Muscle of leg (tissue), 11 donors: ENCODE results near the gene LLCFC1. TPM values are rescaled to one million over a fixed set of nuclear protein-coding genes. Genes with fewer than 3 reads are reported as not detected.
"Not testable (repeated sequence)": the region's sequence is repeated elsewhere in the genome, so short reads cannot be mapped to it uniquely, and the experiment has no call there.

ENCODE experiments used
- DNase-seq: peaks from one replicate; pipeline ENCODE4 v3.0.0; 2013
- H3K27ac ChIP-seq: one replicate; pipeline ENCODE4 v1.5.1; 2013; ENCODE audit warnings: mild to moderate bottlenecking, low read length, control low read depth
- H3K27me3 ChIP-seq: one replicate; pipeline ENCODE4 v1.6.1; 2013; ENCODE audit warnings: low read length; ENCODE audit not compliant: control insufficient read depth, insufficient read depth
- H3K36me3 ChIP-seq: one replicate; pipeline ENCODE4 v1.6.1; 2013; ENCODE audit warnings: low read length; ENCODE audit not compliant: control insufficient read depth, insufficient read depth
- H3K4me1 ChIP-seq: one replicate; pipeline ENCODE4 v1.6.1; 2013; ENCODE audit warnings: low read length; ENCODE audit not compliant: control insufficient read depth, insufficient read depth
- H3K4me3 ChIP-seq: one replicate; pipeline ENCODE4 v1.5.1; 2013; ENCODE audit warnings: low read length, control low read depth
- H3K9me3 ChIP-seq: replicated peaks from 2 replicates; pipeline ENCODE4 v1.6.1; 2013; ENCODE audit warnings: low read depth, low read length; ENCODE audit not compliant: control insufficient read depth
- WGBS: methylation state at CpG from one replicate; pipeline ENCODE4 v1.1.5; 2013; ENCODE audit warnings: missing lambda C conversion rate; ENCODE audit not compliant: insufficient coverage; 5-methylcytosine and 5-hydroxymethylcytosine counted together
- polyA plus RNA-seq, 8 donors: library from polyadenylated mRNA; unstranded; fragments of 120-200 nt; gene quantifications; one replicate each; pipeline versions ENCODE4 v1.2.1 to v1.2.3, GENCODE V29; 2013; ENCODE audit warnings: inconsistent platforms in 1 of 8, low replicate concordance in 1 of 8; ENCODE audit not compliant: insufficient read length in 8 of 8, insufficient read depth in 1 of 8
- total RNA-seq: library from RNA; stranded (reverse); fragments of 120-200 nt; gene quantifications from one replicate; pipeline ENCODE4 v1.2.4, GENCODE V29; 2013

The LLCFC1 gene
- total and polyA plus RNA-seq, 9 donors, result 0.23 to 0.39 (median 0.33) TPM; not detected in 5

DNA sequence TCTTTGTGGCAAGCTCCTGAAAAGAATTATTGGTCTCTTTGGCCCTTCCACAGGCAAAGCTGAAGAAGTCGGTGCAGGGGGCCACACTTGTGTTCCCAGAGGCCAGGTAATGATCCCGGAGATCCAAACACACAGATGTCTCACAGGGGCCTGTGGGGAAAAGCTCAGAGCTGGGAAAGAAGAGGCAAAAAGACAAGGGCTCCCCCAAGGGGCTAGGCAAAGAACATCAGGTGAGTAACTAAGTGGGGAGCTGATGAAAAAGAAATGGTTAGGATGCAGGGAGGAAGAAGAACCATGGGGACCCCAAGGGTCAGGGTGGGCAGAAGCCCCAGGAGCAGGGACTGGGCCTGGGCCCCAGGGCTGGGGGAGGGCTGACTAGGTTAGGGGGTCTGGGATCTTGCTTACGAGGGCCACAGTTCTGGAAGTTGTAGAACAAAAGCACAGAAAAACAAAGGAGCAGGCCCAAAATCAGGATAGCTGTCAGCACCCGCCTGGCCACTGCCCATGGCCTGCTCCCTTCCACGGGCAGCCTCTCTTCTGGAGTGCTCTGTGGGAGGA lies 21.8 kb downstream of the LLCFC1 start:
- H3K27ac ChIP-seq, result no peak overlapping the region
- H3K4me3 ChIP-seq, result no peak overlapping the region
- H3K36me3 ChIP-seq, result no peaks in the 10 kb centered on the region
- 87% methylated on average over 5 of the region's 5 CpGs for WGBS
- H3K27me3 ChIP-seq, result no peaks in the 10 kb centered on the region
- no peak for DNase-seq
- no peaks in the 10 kb centered on the region for H3K4me1 ChIP-seq
- no peaks in the 10 kb centered on the region for H3K9me3 ChIP-seq

DNA sequence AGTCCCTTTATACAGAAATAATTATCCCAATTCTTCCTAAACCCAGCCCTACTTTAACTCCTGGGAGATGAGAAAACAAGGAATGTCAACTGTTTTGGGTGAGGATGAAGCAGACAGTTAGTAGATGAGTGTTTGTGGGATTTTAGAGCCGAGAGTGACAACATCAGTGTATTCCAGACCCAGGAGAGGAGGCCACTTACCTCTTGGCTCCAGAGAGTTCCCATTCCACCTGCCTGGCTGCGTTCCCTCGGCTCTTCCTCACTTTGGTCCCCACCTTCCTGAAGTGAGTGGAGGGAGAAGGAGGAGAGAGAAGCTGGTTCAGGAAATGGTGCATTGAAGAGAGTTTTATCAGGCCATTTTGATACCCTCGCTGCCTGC lies 22.3 kb downstream of the LLCFC1 start:
- H3K9me3 ChIP-seq, result no peaks in the 10 kb centered on the region
- no peaks in the 10 kb centered on the region for H3K27me3 ChIP-seq
- no peak overlapping the region for H3K4me3 ChIP-seq
- H3K4me1 ChIP-seq, result no peaks in the 10 kb centered on the region
- H3K36me3 ChIP-seq, result no peaks in the 10 kb centered on the region
- WGBS, result 80% methylated on average over 1 of the region's 4 CpGs
- no peak overlapping the region for H3K27ac ChIP-seq
- DNase-seq, result no peak

DNA sequence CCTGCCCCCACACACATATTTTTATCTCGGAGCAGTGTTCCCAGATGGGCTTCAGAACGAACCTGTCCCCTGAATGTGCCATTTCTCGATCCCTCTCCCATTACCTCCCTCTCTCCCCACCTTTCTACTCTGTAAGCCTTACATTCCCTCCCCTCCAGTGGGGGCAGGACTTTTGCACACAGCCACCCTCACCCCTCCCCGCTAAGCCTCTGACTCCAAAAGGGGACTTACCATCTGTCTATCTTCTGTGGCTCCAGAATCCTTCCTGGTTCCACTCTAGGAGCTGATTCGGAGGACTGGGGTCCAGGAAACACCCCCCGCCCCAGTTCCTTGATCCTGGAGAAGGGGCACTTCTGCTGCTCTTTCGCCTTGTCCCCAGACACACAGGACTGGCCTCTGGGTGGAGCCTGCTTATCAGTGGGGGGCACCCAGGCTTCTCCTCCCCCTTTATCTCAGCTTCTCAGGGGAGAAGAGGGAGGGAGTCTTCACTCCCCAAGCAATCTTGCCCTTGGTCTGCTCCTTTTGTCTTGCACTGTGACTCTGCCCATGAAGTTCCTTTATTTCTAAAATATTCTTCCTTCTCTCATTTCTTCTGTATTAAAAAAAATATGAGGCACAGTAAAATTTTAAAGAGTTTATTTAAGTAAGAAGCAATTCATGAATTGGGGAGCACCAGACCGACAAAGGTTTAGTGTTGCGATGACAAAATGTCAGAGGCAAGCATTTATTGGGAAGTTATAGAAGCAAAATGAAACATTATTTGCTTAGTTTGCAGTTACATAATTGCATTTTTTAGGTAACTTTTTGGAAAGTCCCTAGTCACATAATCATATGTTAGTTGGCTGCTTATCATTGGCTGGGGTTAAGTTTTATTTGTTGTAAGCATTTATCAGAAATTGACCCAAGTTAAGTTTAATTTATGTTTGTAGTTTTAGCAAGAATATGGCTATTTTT lies 23.0 kb downstream of the LLCFC1 start, which contains the start of gene KEL:
Gene KEL, minus strand, starts transcription at position 391 of the 954 bp plus-strand sequence. Its CDS starts 157 bp downstream, at position 234.
- Histone ChIP-seq H3K9me3 (no peaks in the 10 kb centered on the region), H3K36me3 (no peaks in the 10 kb centered on the region), H3K4me1 (no peaks in the 10 kb centered on the region), H3K4me3 (no peak within 1 kb of the TSS), H3K27me3 (no peaks in the 10 kb centered on the region), H3K27ac (no peak within 1 kb of the TSS)
- WGBS, result 47% methylated on average over 6 of the region's 9 CpGs
- DNase-seq, result no peak

DNA sequence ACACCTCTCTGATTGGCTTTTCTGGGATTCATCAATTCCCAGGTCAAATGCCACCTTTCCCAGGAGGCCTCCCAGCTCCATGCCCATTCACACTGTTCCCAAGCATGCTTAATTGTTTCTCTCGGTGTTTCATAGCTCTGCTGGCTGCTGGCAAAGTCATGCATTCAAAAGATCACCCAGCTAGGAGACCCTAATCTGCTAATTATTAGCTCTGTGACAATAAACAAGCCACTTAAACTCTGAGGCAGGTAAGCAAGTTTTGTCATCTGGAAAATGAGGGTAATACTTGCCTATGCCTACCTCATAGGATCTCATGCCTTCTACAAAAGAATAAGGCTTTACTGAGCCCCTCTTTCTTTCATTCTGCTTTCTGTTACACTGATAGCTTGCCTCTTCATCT lies 23.7 kb downstream of the LLCFC1 start:
- Histone ChIP-seq H3K36me3 (no peaks in the 10 kb centered on the region), H3K27ac (no peak overlapping the region), H3K4me3 (no peak overlapping the region), H3K4me1 (no peaks in the 10 kb centered on the region), H3K9me3 (no peaks in the 10 kb centered on the region), H3K27me3 (no peaks in the 10 kb centered on the region)
- DNase-seq, result no peak
- no CpG with 5 or more reads among the region's 1 CpG for WGBS

DNA sequence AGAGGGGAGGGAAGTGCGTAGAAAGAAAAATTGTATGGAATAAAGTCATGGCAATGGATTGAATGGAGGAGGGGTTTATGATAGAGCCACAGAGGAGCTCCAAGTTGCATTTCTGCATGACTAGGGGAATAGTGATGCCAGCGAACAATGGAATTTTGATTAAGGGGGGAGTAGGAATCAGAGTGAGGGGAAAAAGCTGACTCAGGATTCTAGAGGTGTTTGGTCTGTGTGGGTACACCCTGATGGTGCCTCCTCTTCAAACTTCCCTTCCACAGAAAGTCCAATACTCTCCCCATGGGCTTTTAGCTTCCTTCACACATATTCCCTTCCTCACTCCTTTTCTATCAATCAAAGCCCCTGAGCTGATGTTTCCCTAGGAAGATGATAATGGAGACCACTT lies 24.7 kb downstream of the LLCFC1 start:
- Histone ChIP-seq H3K9me3 (no peaks in the 10 kb centered on the region), H3K36me3 (no peaks in the 10 kb centered on the region), H3K27me3 (no peaks in the 10 kb centered on the region), H3K27ac (no peak overlapping the region), H3K4me1 (no peaks in the 10 kb centered on the region), H3K4me3 (no peak overlapping the region)
- DNase-seq, result no peak
- WGBS, result 87% methylated on average over 2 of the region's 2 CpGs

DNA sequence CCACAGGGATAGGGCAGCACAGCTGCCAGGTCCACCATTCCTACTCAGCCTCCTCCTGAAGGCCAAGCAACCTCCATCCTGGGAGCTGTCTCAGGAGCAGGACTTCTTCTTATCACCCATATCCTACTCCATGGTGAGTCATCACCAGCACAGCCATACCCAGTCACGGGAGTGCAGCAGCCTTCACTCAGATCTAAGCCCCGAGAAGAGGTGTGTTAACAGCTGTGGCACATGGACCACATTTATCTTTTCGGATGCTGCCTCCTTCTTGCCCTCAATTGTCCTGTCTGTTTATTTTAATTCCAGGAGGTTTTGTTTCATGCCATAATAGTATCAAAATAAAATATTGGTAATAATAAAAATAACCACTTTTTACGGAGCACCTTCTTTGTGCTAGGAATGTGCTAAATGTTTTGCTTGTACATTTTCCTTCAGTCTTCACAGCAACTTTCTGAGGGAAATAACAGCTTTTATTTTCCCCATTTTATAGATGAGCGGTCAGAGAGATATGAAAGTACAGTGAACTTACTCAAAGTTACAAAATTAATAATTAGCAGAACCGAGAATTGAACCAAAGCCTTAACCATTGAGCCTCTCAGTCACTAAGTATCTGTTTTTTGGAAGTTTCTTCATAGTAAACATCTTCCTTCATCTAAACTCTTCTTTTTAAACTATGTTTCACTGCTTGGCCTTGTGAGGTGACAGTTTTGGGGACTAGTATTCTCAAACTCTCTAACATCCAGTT lies 25.4 kb downstream of the LLCFC1 start:
- Histone ChIP-seq H3K4me1 (no peaks in the 10 kb centered on the region), H3K36me3 (no peaks in the 10 kb centered on the region), H3K4me3 (no peak overlapping the region), H3K27ac (no peak overlapping the region), H3K9me3 (no peaks in the 10 kb centered on the region), H3K27me3 (no peaks in the 10 kb centered on the region)
- DNase-seq, result no peak
- no CpG with 5 or more reads among the region's 6 CpGs for WGBS

DNA sequence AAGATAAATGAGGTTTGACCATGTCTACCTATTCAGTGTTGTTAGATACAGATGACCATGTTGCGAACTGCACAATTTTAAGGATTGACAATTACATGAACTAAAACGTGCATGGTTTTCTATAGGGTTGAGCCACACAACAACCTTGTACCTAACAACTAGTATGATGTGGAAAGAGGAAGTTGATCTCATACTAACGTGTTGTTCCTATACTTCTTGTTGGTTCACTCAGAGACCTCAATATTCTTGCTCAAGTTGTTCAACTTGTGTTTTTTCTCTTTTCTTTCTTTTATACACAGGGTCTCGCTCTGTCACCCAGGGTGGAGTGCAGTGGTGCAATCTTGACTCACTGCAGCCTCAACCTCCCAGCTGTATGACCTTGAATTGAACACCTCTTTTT lies 28.9 kb downstream of the LLCFC1 start:
- H3K4me1 ChIP-seq, result no peaks in the 10 kb centered on the region
- H3K36me3 ChIP-seq, result no peaks in the 10 kb centered on the region
- no peak for DNase-seq
- H3K27ac ChIP-seq, result no peak overlapping the region
- H3K4me3 ChIP-seq, result no peak overlapping the region
- no peaks in the 10 kb centered on the region for H3K27me3 ChIP-seq
- H3K9me3 ChIP-seq, result no peaks in the 10 kb centered on the region
- 89% methylated on average over 1 of the region's 4 CpGs for WGBS

DNA sequence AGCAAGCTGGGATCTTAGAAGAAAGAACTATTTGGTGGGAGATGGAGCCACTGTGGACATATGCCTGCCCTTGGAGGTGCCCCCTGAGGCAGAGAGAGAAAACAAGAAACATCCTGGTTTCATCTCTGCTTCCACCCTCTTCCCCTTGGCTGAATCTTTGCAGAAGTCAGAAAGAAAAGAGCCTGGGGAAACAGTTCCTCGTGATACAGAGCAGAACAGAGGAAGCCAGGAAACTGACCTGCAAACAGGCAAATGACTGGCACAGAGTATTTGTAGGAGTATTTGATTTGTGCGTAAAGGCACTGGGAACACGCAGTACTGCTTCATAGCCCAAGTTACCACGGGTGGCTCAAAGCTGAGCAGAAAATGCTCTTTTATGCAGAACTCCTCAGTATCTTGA lies 29.9 kb downstream of the LLCFC1 start:
- Histone ChIP-seq H3K27ac (no peak overlapping the region), H3K36me3 (no peaks in the 10 kb centered on the region), H3K4me3 (no peak overlapping the region), H3K27me3 (no peaks in the 10 kb centered on the region), H3K4me1 (no peaks in the 10 kb centered on the region), H3K9me3 (no peaks in the 10 kb centered on the region)
- WGBS, result 44% methylated on average over 2 of the region's 4 CpGs
- no peak for DNase-seq

DNA sequence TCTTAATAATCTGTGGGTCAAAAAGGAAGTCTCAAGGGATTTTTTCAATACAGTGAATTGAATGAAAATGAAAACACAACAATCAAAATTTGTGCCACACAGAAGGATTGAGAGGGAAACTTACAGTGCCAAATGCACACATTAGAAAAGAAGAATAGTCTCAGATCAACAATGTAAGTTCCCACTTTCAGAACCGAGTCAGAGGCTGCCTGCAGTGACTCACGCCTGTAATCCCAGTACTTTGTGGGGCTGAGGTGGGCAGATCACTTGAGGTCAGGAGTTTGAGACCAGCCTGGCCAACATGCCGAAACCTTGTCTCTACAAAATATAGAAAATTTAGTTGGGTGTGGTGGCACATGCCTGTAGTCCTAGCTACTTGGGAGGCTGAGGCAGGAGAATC lies 35.3 kb downstream of the LLCFC1 start:
- H3K4me3 ChIP-seq, result no peak overlapping the region
- H3K27me3 ChIP-seq, result no peaks in the 10 kb centered on the region
- no peaks in the 10 kb centered on the region for H3K4me1 ChIP-seq
- H3K36me3 ChIP-seq, result no peaks in the 10 kb centered on the region
- DNase-seq, result no peak
- WGBS, result 80% methylated on average over 1 of the region's 3 CpGs
- no peak overlapping the region for H3K27ac ChIP-seq
- no peaks in the 10 kb centered on the region for H3K9me3 ChIP-seq

DNA sequence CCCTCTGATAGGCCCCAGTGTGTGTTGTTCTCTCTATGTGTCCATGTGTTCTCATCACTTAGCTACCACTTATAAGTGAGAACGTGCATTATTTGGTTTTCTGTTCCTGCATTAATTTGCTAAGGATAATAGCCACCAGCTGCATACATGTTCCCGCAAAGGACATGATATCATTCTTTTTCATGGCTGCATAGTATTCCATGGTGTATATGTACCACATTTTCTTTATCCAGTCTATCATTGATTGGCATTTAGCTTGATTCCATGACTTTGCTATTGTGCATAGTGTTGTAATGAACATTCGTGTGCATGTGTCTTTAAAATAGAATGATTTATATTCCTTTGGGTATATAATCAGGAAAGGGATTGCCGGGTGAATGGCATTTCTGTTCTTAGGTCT lies 39.1 kb downstream of the LLCFC1 start:
- H3K9me3 ChIP-seq, H3K4me1 ChIP-seq, H3K4me3 ChIP-seq, H3K27ac ChIP-seq, H3K36me3 ChIP-seq, H3K27me3 ChIP-seq, DNase-seq: not testable (repeated sequence)
- no CpG with 5 or more reads among the region's 4 CpGs for WGBS
